GM10248 (cell line): ENCODE results near the gene KLHDC10.

Experiments
- CTCF ChIA-PET: fragments of 300-600 bp; sonication (Branson Sonifier 250); formaldehyde crosslinking; extraction: SDS; loops from one replicate; lab custom pipeline; 2021; ENCODE audit warnings: antibody characterized with exemption; lab: Yijun Ruan, JAX
- POLR2A ChIA-PET: fragments of 350-650 bp; sonication (Branson Sonifier 250); formaldehyde crosslinking; extraction: SDS; loops from one replicate; lab custom pipeline; 2020; ENCODE audit warnings: antibody characterized with exemption; lab: Yijun Ruan, JAX
- DNase-seq: peaks from one replicate; pipeline ENCODE4 v3.0.0; 2012; ENCODE audit errors: extremely low spot score
- TF ChIP-seq, protein P1 (sequence below): IDR thresholded peaks from 2 replicates; pipeline ENCODE4 v1.5.1; 2012; ENCODE audit warnings: mild to moderate bottlenecking, low read depth; ENCODE audit errors: extremely low read depth, missing control alignments, control extremely low read depth

The KLHDC10 gene

GRCh38 chr7:130131964-130132875, 61.9 kb downstream of the KLHDC10 start:
- no peak for DNase-seq
- TF ChIP-seq, protein P1, sequence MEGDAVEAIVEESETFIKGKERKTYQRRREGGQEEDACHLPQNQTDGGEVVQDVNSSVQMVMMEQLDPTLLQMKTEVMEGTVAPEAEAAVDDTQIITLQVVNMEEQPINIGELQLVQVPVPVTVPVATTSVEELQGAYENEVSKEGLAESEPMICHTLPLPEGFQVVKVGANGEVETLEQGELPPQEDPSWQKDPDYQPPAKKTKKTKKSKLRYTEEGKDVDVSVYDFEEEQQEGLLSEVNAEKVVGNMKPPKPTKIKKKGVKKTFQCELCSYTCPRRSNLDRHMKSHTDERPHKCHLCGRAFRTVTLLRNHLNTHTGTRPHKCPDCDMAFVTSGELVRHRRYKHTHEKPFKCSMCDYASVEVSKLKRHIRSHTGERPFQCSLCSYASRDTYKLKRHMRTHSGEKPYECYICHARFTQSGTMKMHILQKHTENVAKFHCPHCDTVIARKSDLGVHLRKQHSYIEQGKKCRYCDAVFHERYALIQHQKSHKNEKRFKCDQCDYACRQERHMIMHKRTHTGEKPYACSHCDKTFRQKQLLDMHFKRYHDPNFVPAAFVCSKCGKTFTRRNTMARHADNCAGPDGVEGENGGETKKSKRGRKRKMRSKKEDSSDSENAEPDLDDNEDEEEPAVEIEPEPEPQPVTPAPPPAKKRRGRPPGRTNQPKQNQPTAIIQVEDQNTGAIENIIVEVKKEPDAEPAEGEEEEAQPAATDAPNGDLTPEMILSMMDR = no peak
- CTCF ChIA-PET = interaction anchor here (0.7 to 1.6 kb wide), 3 partner anchors 11 to 29 kb away, joined by 3 to 5 read pairs (median 3); no protein-coding TSS in a partner anchor
- POLR2A ChIA-PET = no interaction called here

DNA sequence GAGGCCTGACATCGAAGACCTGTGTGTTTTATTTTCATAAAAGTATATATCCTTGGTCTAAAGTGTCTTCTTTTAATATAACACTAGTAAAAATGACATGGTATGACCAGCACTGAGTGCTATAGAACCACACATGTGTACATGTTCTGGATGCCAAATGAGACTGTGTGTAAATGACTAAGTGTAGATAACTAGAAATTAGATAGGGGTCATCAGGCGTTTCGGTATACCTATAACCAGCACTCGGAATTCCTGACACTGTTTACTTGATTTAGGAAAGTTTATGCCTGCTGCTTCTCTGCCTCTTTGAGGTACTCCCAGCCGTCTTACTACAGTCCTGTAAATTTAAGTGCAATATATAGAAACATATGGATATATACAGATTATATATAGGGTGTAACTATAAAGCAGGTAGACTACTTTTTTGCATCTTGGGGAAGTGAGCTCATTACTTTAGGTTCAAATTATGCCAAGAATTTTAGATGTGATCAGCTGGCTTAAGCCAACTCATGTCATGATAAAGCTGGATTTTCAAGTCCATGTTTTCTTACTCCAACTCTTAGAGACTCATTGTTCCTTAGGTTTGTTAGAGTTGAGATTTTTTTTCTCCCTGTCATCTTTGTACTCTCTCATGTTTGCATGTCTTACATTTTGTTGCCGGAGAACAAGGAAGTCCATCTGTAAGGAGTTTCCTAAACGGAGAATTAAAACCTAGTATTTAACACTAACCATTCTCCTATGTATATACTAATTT, 62.9 kb downstream of the KLHDC10 start:
- no peak for DNase-seq
- TF ChIP-seq, protein P1 = no peak
- ChIA-PET CTCF (interaction anchor here (1.5 kb wide), 1 partner anchor 15 kb away, joined by 3 read pairs; no protein-coding TSS in a partner anchor), POLR2A (no interaction called here)

DNA sequence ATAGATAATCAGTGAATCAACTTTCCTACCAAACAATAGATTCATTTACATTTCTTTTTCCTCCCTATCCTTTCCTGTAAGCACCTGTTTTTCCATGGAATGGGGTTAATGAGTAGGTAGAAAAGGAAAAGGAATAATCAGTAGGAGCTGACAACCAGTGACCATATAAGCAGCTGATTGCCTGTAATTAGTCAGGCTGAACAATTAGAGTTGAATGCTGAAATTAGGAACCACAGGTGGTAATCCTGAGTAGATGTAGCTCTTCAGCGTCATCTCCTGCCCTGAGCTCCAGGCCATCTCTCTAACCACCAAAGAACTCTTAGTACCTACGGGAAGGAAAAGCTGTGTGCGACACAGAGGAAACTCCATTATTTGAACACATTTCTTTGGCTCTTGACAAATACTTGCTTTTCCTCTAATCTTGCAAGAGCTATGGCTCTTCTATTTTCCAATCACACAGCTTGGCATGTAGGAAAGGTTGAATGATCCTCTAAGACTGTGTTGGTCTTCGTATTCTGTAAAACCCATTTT, 63.8 kb downstream of the KLHDC10 start:
- no peak for DNase-seq
- TF ChIP-seq, protein P1 = no peak
- CTCF ChIA-PET = interaction anchor here (0.7 to 1.5 kb wide), 3 partner anchors 13 to 22 kb away, joined by 3 to 5 read pairs (median 3); no protein-coding TSS in a partner anchor
- POLR2A ChIA-PET = no interaction called here

DNA sequence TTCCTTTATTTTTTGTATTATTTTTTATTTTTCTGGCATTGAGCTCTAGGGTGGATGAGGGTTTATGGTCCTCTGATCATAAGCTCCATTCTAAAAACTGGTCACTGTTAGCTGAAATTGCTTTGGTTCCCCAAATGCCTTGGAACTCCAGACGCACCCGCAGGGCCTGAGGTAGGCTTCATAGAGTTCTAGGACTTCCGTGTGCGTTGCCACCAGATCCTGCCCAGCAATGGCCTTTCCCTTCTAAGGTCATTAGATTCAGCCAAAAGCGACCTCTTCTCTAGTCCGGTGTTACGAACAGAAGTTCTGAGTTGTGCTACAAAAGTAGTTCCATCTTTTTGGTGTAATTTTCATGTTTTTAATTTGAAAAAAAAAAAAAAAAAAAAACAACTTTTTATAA, 64.4 kb downstream of the KLHDC10 start:
- TF ChIP-seq, protein P1 = no peak
- CTCF ChIA-PET = interaction anchor here (0.7 to 1.1 kb wide), 2 partner anchors 14 to 23 kb away, joined by 3 to 5 read pairs; no protein-coding TSS in a partner anchor
- no peak for DNase-seq
- POLR2A ChIA-PET = no interaction called here

GRCh38 chr7:130135208-130136205, 65.2 kb downstream of the KLHDC10 start:
- ChIA-PET CTCF (interaction anchor here (1.3 kb wide), 1 partner anchor 11 kb away, joined by 3 read pairs; no protein-coding TSS in a partner anchor), POLR2A (no interaction called here)
- TF ChIP-seq, protein P1 = no peak
- no peak for DNase-seq
